Measurements from ENCODE around the gene ACO1. TPM values are rescaled to one million over a fixed set of nuclear protein-coding genes. Genes with fewer than 3 reads are reported as not detected.

ACO1 gene
- total RNA-seq, 1 donor from 2014 or later = 19.1 TPM

DNA sequence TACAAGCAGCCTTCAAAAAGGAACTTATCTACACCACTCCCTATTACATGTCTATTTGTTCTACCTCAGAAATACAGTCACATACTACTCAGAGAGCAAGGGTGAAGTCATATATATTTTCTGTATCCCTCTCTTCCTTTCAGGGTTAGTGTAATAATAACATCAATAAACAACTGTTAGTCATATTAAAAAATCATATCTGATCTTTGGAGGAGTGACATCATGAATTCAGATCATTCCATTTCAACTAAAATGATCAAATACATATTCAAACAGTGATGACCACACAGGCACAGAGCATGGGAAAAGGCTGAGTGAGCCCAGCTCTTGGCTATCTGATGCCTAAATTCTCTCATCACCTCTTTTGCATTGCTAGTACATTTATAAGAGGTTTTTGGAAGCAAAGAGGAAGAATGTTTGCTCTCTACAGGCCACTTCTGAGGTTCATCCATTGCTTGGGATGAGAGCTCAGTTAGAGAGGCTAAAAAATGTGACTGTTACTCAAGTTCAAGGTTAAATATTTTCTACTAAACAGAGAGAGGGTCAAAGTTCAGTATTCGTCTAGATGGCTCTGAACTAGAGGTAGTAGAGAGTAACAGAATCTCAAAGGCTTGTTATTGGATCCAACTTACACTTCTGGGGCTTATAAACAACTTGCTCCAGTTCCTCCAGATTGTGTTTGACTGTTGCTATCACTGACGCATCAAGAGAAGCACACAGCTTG, 102.6 kb downstream of the ACO1 start:
- no peak overlapping the region for H3K4me3 ChIP-seq
- no peaks in the 10 kb centered on the region for H3K9me3 ChIP-seq
- TF ChIP-seq, protein P1, sequence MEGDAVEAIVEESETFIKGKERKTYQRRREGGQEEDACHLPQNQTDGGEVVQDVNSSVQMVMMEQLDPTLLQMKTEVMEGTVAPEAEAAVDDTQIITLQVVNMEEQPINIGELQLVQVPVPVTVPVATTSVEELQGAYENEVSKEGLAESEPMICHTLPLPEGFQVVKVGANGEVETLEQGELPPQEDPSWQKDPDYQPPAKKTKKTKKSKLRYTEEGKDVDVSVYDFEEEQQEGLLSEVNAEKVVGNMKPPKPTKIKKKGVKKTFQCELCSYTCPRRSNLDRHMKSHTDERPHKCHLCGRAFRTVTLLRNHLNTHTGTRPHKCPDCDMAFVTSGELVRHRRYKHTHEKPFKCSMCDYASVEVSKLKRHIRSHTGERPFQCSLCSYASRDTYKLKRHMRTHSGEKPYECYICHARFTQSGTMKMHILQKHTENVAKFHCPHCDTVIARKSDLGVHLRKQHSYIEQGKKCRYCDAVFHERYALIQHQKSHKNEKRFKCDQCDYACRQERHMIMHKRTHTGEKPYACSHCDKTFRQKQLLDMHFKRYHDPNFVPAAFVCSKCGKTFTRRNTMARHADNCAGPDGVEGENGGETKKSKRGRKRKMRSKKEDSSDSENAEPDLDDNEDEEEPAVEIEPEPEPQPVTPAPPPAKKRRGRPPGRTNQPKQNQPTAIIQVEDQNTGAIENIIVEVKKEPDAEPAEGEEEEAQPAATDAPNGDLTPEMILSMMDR (IDR thresholded peaks at IDR 0.05) = no peak
- intact Hi-C loops (cut with DNase I) = no loop called here
- no peak overlapping the region for H3K27ac ChIP-seq
- H3K36me3 ChIP-seq = peaks cover 49 to 70% of the 10 kb centered on the region in 2 donors
- no peak for DNase-seq (ENCODE audit: low spot score in 2 of 2)
- H3K4me1 ChIP-seq = no peaks in the 10 kb centered on the region
- H3K27me3 ChIP-seq = no peaks in the 10 kb centered on the region

DNA sequence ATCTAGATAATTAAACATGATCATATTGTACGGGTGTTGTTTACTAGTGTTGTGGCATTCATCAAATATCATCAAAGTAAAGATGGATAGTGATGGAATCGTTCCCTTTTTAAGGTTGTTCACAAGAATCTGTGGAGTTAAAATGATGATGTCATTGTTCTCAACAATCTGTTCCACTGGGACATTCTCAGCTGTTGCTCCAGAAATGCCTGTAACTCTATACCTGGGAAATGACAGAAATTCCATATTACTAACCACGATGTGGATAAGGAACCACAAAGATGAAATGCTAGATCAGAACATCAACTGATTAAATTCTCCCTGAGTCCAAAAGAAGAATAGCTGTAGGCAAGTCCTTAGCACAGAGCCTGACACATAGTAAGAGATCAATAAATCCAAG, 103.5 kb downstream of the ACO1 start:
- peaks cover 46 to 61% of the 10 kb centered on the region in 2 donors for H3K36me3 ChIP-seq
- intact Hi-C loops (cut with DNase I) = no loop called here
- no peaks in the 10 kb centered on the region for H3K4me1 ChIP-seq
- DNase-seq (ENCODE audit: low spot score in 2 of 2) = no peak
- TF ChIP-seq, protein P1 (IDR thresholded peaks at IDR 0.05) = no peak
- no peak overlapping the region for H3K27ac ChIP-seq
- H3K9me3 ChIP-seq = no peaks in the 10 kb centered on the region
- no peaks in the 10 kb centered on the region for H3K27me3 ChIP-seq
- H3K4me3 ChIP-seq = no peak overlapping the region

GRCh38 chr9:32490601-32491000, 106.2 kb downstream of the ACO1 start:
- no peak overlapping the region for H3K27ac ChIP-seq
- H3K36me3 ChIP-seq = peaks cover 26 to 43% of the 10 kb centered on the region in 2 donors
- TF ChIP-seq, protein P1 (IDR thresholded peaks at IDR 0.05) = no peak
- H3K4me3 ChIP-seq = no peak overlapping the region
- H3K9me3 ChIP-seq = no peaks in the 10 kb centered on the region
- no peaks in the 10 kb centered on the region for H3K4me1 ChIP-seq
- no peaks in the 10 kb centered on the region for H3K27me3 ChIP-seq
- DNase-seq (ENCODE audit: low spot score in 2 of 2) = no peak
- intact Hi-C loops (cut with DNase I) = no loop called here

DNA sequence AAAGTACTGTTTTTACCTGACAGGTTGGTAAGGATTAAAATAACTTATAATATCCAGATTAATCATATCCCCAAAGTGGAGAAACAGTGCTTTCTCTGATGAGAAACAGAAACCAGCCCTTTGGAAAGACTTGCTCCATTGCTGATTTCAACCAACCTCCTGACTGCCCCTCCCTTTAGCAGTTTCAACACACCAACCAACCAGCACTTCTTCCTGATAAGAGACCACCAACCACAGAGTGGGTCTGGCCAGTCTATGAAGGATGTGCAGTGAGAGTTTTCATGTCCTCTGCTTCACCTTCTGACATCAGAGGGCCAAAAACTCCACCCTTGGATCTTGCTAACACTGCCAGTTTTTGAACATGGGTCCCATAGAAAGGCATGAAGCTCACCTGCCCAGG, 113.5 kb downstream of the ACO1 start:
- no peak overlapping the region for H3K4me3 ChIP-seq
- H3K4me1 ChIP-seq = no peaks in the 10 kb centered on the region
- peaks cover 13 to 37% of the 10 kb centered on the region in 2 donors for H3K36me3 ChIP-seq
- no peak for DNase-seq (ENCODE audit: low spot score in 2 of 2)
- intact Hi-C loops (cut with DNase I) = no loop called here
- no peak overlapping the region for H3K27ac ChIP-seq
- TF ChIP-seq, protein P1 (IDR thresholded peaks at IDR 0.05) = no peak
- no peaks in the 10 kb centered on the region for H3K9me3 ChIP-seq
- no peaks in the 10 kb centered on the region for H3K27me3 ChIP-seq

DNA sequence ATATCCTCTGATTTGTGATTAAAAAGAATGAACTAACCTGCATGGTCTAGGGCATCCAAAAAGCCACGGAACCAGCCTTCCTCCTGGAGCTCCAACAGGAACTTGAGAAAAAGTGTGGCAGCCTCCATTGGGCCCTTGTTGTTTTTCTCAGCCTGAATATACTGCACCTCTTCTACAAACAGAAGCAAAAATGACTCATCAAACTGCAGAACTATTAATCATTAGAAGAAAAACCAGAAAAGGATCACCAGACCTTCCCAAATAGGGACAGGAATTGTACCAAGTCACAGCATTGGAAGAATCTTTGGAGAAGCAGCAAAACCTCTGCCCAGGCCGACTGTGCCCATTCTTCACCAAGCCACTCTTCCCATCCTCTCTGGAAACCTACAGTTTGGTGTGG, 116.3 kb downstream of the ACO1 start:
- Histone ChIP-seq H3K27me3 (no peaks in the 10 kb centered on the region), H3K9me3 (no peaks in the 10 kb centered on the region), H3K36me3 (peaks cover 13 to 29% of the 10 kb centered on the region in 2 donors), H3K4me1 (no peaks in the 10 kb centered on the region), H3K27ac (no peak overlapping the region), H3K4me3 (no peak overlapping the region)
- DNase-seq (ENCODE audit: low spot score in 2 of 2) = no peak
- intact Hi-C loops (cut with DNase I) = loop anchor here (10.0 kb wide), 1 partner anchor 46 kb away; no protein-coding TSS in a partner anchor
- TF ChIP-seq, protein P1 (IDR thresholded peaks at IDR 0.05) = no peak

Data from ascending aorta (tissue), 2 donors.